Mesendoderm (in vitro differentiated cells): Measurements from ENCODE around the gene AHCYL2.

ENCODE experiments used
- DNase-seq: peaks from one replicate; pipeline ENCODE4 v3.0.0; 2013
- H2AK5ac ChIP-seq: 2 replicates; pipeline ENCODE4 v1.6.1; 2013; ENCODE audit warnings: low read length, inconsistent platforms
- H2BK120ac ChIP-seq: 2 replicates; pipeline ENCODE4 v1.6.1; 2013; ENCODE audit warnings: low read depth, mild to moderate bottlenecking, low read length, moderate library complexity, mixed read lengths
- H2BK15ac ChIP-seq: replicated peaks from 2 replicates; pipeline ENCODE4 v1.6.1; 2013; ENCODE audit warnings: low read depth, mild to moderate bottlenecking, moderate library complexity
- H2BK5ac ChIP-seq: 2 replicates; pipeline ENCODE4 v1.6.1; 2013; ENCODE audit warnings: low read length, inconsistent platforms
- H3K18ac ChIP-seq: 2 replicates; pipeline ENCODE4 v1.6.1; 2013; ENCODE audit warnings: mild to moderate bottlenecking, low read length, mixed read lengths
- H3K23ac ChIP-seq: one replicate; pipeline ENCODE4 v1.6.1; 2013; ENCODE audit warnings: low read length
- H3K27ac ChIP-seq: 2 replicates; pipeline ENCODE4 v1.5.1; 2013; ENCODE audit warnings: low read depth, mild to moderate bottlenecking, inconsistent platforms, low read length, moderate library complexity
- H3K27me3 ChIP-seq: 2 replicates; pipeline ENCODE4 v1.6.1; 2013; ENCODE audit warnings: low read length, control low read depth, mild to moderate bottlenecking, inconsistent platforms; ENCODE audit not compliant: insufficient read depth, poor library complexity
- H3K36me3 ChIP-seq: 2 replicates; pipeline ENCODE4 v1.6.1; 2013; ENCODE audit warnings: low read length, inconsistent platforms; ENCODE audit not compliant: control insufficient read depth, insufficient read depth
- H3K4ac ChIP-seq: one replicate; pipeline ENCODE4 v1.6.1; 2013; ENCODE audit warnings: low read depth, mild to moderate bottlenecking, low read length, moderate library complexity
- H3K4me1 ChIP-seq: 2 replicates; pipeline ENCODE4 v1.6.1; 2013; ENCODE audit warnings: low read depth, low read length, inconsistent platforms; ENCODE audit not compliant: control insufficient read depth
- H3K4me2 ChIP-seq: 2 replicates; pipeline ENCODE4 v1.6.1; 2013; ENCODE audit warnings: low read length
- H3K4me3 ChIP-seq: 2 replicates; pipeline ENCODE4 v1.5.1; 2013; ENCODE audit warnings: mild to moderate bottlenecking, low read length
- H3K56ac ChIP-seq: one replicate; pipeline ENCODE4 v1.6.1; 2013; ENCODE audit warnings: low read length
- H3K79me1 ChIP-seq: 2 replicates; pipeline ENCODE4 v1.6.1; 2013; ENCODE audit warnings: low read length, inconsistent platforms
- H3K79me2 ChIP-seq: 2 replicates; pipeline ENCODE4 v1.6.1; 2013; ENCODE audit warnings: mild to moderate bottlenecking, low read length; ENCODE audit not compliant: control insufficient read depth, insufficient read depth
- H3K9ac ChIP-seq: 2 replicates; pipeline ENCODE4 v1.6.1; 2013; ENCODE audit warnings: low read length, inconsistent platforms
- H4K5ac ChIP-seq: one replicate; pipeline ENCODE4 v1.6.1; 2013; ENCODE audit warnings: low read length
- H4K8ac ChIP-seq: one replicate; pipeline ENCODE4 v1.6.1; 2013; ENCODE audit warnings: low read depth, mild to moderate bottlenecking, control low read depth, low read length, moderate library complexity
- WGBS: extraction: QIAGEN DNeasy Blood & Tissue Kit; methylation state at CpG from one replicate; pipeline ENCODE4 v1.1.7; 2013; ENCODE audit warnings: low lambda C conversion rate, missing lambda C conversion rate; ENCODE audit not compliant: insufficient coverage; ENCODE audit errors: extremely low coverage; 5-methylcytosine and 5-hydroxymethylcytosine counted together

AHCYL2 gene

DNA sequence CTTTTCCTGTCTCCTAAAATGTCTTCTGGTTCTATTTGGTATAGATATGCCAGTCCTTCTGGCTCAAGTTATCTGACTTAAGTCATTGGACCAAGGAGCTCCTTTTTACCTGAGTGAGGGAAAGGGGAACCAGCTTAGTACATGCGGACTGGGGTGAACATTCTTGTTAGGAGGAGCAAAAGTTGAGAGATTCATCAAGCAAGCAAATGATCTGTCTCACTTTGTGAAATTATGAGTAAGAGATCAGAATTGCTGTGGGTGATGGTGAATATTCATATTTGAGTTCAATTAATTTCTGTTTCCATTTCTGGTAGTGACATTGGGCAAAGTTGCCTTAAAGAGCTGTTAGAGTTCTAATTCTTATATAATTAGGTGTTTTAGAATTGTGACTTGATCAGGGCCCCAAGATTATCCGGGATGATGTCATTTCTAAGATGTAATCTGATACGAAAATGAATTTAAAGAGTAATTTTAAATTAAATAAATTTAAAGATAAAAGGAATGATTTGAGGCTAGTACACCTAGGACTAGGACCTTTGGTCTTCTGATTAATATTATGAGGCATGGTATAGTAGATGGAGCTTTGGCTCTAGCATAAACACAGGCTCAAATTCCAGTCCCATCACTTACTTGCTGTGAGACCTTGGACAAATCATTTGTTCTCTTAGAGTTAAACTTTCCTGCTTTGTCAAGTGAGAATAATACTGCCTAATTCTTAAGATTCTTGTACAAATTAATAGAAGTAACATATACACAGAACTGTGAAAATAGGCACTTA, 149.0 kb downstream of the AHCYL2 start:
- Histone ChIP-seq H3K4ac (no peak overlapping the region), H3K4me1 (no peaks in the 10 kb centered on the region), H4K5ac (no peak overlapping the region), H3K36me3 (no peaks in the 10 kb centered on the region), H2BK120ac (no peak overlapping the region), H3K4me2 (no peak overlapping the region), H3K4me3 (no peak overlapping the region), H3K23ac (no peak overlapping the region), H4K8ac (no peak overlapping the region), H2BK15ac (no peak overlapping the region), H2AK5ac (no peak overlapping the region), H3K79me2 (no peaks in the 10 kb centered on the region), H3K18ac (no peak overlapping the region), H3K9ac (no peak overlapping the region), H2BK5ac (no peak overlapping the region), H3K56ac (no peak overlapping the region), H3K79me1 (no peaks in the 10 kb centered on the region), H3K27ac (no peak overlapping the region), H3K27me3 (no peaks in the 10 kb centered on the region)
- no peak for DNase-seq
- WGBS = 100% methylated on average over 1 of the region's 3 CpGs

DNA sequence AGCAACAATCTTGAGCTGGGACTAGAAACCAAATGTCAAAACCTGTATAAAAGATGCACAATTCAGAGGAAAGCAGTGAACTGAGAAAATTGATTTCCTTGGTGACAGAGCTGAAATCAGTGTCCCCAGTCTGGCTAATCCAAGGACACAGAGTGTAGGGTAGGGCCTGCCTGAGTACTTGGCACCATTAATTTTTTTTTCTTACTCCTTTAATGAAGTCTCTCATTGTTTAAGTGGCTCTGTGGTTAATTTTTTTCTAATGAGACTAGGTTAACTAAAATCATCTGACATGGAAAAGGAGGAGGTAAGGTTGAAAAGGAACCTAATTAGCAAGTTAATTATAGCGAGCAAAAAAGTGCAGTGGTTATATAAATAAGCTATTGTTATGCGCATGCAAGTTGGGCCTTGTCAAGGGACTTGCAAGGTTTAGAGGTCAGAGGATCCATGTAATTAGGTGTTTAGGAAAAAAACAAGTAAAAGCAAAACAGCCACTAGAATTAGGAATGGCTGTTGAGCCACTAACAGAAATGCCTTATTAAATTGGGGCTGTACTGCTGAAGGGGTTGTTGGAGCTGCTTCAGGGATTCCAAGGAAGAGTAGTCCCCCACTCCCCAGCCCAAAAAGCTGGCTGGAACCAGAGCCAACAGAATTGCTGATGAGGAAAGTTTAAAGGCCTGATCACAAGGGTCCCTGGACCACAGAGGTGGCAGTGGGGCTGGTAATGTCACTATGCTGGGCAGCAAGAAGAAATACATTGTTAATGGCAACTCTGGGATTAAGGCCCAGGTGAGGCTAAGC, 150.5 kb downstream of the AHCYL2 start:
- H3K27ac ChIP-seq = no peak overlapping the region
- no peak overlapping the region for H3K56ac ChIP-seq
- WGBS = no CpG with 5 or more reads among the region's 2 CpGs
- no peak for DNase-seq
- no peak overlapping the region for H2BK120ac ChIP-seq
- H2AK5ac ChIP-seq = no peak overlapping the region
- H4K8ac ChIP-seq = no peak overlapping the region
- no peak overlapping the region for H2BK5ac ChIP-seq
- H3K79me1 ChIP-seq = no peaks in the 10 kb centered on the region
- H3K79me2 ChIP-seq = no peaks in the 10 kb centered on the region
- no peak overlapping the region for H3K23ac ChIP-seq
- no peak overlapping the region for H3K9ac ChIP-seq
- no peak overlapping the region for H3K18ac ChIP-seq
- no peak overlapping the region for H4K5ac ChIP-seq
- no peak overlapping the region for H3K4ac ChIP-seq
- H3K4me2 ChIP-seq = no peak overlapping the region
- H3K27me3 ChIP-seq = no peaks in the 10 kb centered on the region
- H2BK15ac ChIP-seq = no peak overlapping the region
- no peaks in the 10 kb centered on the region for H3K4me1 ChIP-seq
- no peak overlapping the region for H3K4me3 ChIP-seq
- no peaks in the 10 kb centered on the region for H3K36me3 ChIP-seq

DNA sequence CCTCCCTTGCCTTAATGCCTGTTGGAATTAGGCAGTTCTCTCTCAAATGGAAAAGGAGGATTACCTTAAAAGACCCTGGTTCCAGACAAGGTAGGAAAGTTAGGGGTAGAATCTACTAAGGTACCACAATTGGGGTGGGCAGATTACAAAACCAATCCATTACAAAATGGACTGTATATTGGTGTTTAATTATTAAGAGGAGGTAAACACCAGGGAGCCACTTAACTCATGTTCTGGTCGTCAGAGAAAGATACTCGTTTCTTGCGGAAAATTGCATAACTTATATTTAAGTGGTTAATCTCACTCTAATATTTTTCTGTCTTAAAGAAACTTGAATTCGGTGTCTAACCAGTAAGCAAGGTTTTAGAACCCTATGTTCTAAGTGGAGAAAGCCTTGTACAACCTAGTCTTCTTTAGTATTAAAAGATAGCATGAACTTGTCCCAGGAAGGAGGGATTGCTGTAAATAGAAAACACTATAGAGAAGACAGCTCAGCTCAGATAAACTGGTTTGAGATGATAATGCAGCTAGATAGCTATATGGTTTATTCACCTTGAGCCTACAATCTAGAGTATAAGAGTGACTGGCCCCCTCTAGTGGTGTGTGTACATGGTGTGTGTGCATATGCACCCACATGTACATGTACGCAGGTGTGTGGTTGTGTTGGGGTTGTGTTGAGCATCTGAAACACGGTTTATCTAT, 151.4 kb downstream of the AHCYL2 start:
- Histone ChIP-seq H3K23ac (no peak overlapping the region), H2AK5ac (no peak overlapping the region), H3K4me2 (no peak overlapping the region), H3K36me3 (no peaks in the 10 kb centered on the region), H3K79me2 (no peaks in the 10 kb centered on the region), H2BK15ac (no peak overlapping the region), H2BK5ac (no peak overlapping the region), H4K8ac (no peak overlapping the region), H3K4ac (no peak overlapping the region), H3K4me3 (no peak overlapping the region), H4K5ac (no peak overlapping the region), H3K18ac (no peak overlapping the region), H2BK120ac (no peak overlapping the region), H3K79me1 (no peaks in the 10 kb centered on the region), H3K56ac (no peak overlapping the region), H3K9ac (no peak overlapping the region), H3K4me1 (no peaks in the 10 kb centered on the region), H3K27me3 (no peaks in the 10 kb centered on the region), H3K27ac (no peak overlapping the region)
- no CpG with 5 or more reads among the region's 6 CpGs for WGBS
- peak; percentile 38 for DNase-seq

DNA sequence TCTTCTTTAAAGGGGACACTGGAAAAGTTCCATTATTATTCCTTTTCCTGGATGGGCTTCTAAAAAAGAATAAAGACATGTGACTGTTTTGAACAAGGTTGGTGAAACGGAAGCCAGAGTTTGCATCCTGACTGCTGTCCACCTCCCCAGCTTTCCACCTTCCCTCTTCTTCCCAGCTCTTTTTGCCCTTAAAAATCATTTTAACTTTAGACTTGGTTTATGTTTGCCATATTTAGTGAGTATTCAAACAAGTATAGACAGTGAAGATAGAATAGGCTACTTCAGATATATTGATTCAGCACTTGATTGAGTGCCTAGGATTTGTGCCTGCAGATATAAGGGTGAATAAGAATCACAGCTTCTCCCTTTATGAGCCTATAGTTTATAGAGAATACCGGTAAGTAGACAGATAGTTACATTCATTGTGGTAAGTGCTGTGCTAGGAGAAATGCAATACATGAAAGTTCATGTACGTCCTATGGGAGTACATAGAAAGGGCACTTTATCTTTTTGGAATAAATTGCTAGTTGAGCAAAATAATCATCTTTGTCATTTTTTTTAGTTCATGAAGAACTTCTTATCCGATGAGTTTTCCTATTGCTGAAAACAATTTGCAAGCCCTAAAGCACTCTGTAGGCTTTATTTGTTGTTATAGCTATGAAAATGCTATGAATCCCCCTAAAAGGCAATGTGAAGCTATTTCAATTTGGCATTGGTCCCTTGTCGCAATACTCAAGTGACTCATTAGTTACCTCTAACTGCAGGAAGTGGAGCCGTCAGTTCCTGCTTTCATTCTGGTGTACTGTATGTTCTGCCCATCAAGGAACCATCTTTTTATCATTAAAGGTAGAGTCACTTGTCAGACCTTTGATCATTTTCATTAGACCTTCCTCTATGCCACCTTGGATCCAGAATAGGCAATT, 152.2 kb downstream of the AHCYL2 start:
- no peak overlapping the region for H3K9ac ChIP-seq
- no peak overlapping the region for H2BK120ac ChIP-seq
- H3K36me3 ChIP-seq = no peaks in the 10 kb centered on the region
- no peak overlapping the region for H3K4ac ChIP-seq
- no peak overlapping the region for H3K23ac ChIP-seq
- no peak overlapping the region for H2BK5ac ChIP-seq
- no CpG with 5 or more reads among the region's 6 CpGs for WGBS
- DNase-seq = no peak
- no peak overlapping the region for H3K4me2 ChIP-seq
- H3K4me3 ChIP-seq = no peak overlapping the region
- no peak overlapping the region for H4K5ac ChIP-seq
- H3K27me3 ChIP-seq = no peaks in the 10 kb centered on the region
- no peaks in the 10 kb centered on the region for H3K4me1 ChIP-seq
- H3K18ac ChIP-seq = no peak overlapping the region
- H3K79me2 ChIP-seq = no peaks in the 10 kb centered on the region
- H2AK5ac ChIP-seq = no peak overlapping the region
- no peaks in the 10 kb centered on the region for H3K79me1 ChIP-seq
- H3K27ac ChIP-seq = no peak overlapping the region
- no peak overlapping the region for H4K8ac ChIP-seq
- no peak overlapping the region for H3K56ac ChIP-seq
- H2BK15ac ChIP-seq = no peak overlapping the region

DNA sequence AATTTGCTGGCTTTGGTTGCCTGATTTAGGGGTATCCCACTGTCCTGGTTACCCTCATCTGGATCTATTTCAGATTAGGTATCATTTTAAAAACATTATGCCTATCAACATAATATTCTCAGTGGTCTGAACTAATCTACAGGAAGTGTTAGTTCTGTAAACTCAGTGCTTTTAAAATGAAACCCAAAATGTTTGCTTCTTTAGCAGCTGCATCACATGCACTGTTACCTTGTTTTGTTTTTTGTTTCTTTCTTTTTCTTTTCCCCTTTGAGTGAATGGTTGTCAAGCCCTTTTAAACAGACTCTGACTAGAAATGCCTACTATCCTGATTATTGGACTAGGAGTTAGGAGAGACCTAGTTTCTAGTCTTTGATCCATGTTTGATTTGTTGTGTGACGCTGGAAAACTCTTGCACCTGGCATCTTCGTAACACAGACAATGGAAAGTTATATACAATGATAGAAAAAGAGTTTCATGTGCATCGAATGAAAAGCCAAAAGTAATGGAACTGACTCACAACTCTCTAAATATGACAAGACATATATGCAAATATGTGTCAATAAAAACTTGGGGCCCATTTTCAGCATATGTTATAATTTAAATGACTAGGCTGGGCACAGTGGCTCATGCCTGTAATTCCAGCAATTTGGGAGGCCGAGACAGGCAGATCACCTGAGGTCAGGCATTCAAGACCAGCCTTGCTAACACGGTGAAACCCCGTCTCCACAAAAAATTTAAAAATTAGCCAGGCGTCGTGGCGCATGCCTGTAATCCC, 157.1 kb downstream of the AHCYL2 start:
- Histone ChIP-seq H4K8ac (no peak overlapping the region), H3K4me1 (no peaks in the 10 kb centered on the region), H2AK5ac (no peak overlapping the region), H3K9ac (no peak overlapping the region), H4K5ac (no peak overlapping the region), H3K4me2 (no peak overlapping the region), H3K79me1 (no peaks in the 10 kb centered on the region), H3K36me3 (no peaks in the 10 kb centered on the region), H3K23ac (no peak overlapping the region), H3K4ac (no peak overlapping the region), H3K79me2 (no peaks in the 10 kb centered on the region), H2BK15ac (no peak overlapping the region), H3K56ac (no peak overlapping the region), H2BK120ac (no peak overlapping the region), H2BK5ac (no peak overlapping the region), H3K4me3 (no peak overlapping the region), H3K27me3 (no peaks in the 10 kb centered on the region), H3K27ac (no peak overlapping the region), H3K18ac (no peak overlapping the region)
- WGBS = no CpG with 5 or more reads among the region's 9 CpGs
- no peak for DNase-seq
